Measurements from ENCODE around the gene ANO2. TPM values are rescaled to one million over a fixed set of nuclear protein-coding genes. Genes with fewer than 3 reads are reported as not detected.

ANO2 gene
- total RNA-seq, 4 donors from 2014 or later = 2.0 to 9.8 (median 4.9) TPM

DNA sequence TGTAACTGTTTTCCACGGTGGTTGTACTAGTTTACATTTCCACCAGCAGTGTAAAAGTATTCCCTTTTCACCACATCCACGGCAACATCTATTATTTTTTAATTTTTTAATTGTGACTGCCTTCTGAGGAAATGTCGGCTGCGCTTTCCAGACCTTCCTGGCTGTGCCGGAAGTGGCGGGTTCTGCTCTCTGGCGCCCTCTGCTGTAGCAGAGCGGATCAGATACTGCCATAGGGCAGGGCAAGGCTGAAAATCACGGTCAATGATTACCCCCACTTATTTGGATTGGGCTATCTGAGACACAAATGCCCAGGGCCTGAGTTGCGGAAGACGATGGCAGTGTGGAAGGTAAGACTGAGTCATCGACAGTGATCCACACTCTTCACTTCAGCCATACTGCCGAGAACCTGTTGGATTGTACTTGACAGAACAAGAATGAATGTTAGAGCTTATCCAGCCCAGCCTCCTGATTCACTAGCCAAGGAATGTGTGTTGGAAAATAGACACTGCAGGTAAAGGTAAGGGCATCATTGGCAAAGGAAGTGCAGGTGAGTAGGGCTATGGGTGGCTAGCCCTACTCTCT lies 388.9 kb downstream of the ANO2 start:
- Histone ChIP-seq H3K27me3 (no peaks in the 10 kb centered on the region), H3K9me3 (no peaks in the 10 kb centered on the region), H3K4me3 (no peak overlapping the region), H3K36me3 (no peaks in the 10 kb centered on the region), H3K4me1 (no peaks in the 10 kb centered on the region), H3K27ac (no peak overlapping the region)
- ATAC-seq (no peak), DNase-seq (no peak)
- TF ChIP-seq, protein P1, sequence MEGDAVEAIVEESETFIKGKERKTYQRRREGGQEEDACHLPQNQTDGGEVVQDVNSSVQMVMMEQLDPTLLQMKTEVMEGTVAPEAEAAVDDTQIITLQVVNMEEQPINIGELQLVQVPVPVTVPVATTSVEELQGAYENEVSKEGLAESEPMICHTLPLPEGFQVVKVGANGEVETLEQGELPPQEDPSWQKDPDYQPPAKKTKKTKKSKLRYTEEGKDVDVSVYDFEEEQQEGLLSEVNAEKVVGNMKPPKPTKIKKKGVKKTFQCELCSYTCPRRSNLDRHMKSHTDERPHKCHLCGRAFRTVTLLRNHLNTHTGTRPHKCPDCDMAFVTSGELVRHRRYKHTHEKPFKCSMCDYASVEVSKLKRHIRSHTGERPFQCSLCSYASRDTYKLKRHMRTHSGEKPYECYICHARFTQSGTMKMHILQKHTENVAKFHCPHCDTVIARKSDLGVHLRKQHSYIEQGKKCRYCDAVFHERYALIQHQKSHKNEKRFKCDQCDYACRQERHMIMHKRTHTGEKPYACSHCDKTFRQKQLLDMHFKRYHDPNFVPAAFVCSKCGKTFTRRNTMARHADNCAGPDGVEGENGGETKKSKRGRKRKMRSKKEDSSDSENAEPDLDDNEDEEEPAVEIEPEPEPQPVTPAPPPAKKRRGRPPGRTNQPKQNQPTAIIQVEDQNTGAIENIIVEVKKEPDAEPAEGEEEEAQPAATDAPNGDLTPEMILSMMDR (IDR thresholded peaks at IDR 0.05 in 4 of 5, conservative IDR thresholded peaks at IDR 0.05 in 1 of 5) = peak in 1 of 5 experiments; percentile 31
- TF ChIP-seq POLR2A (IDR thresholded peaks at IDR 0.05) = no peak
- in situ Hi-C loops (cut with MboI; ENCODE audit: low sequenced_read_pairs in 4 of 4) = no loop called here
- intact Hi-C loops (cut with DNase I; ENCODE audit: low total_unique reads) = no loop called here

DNA sequence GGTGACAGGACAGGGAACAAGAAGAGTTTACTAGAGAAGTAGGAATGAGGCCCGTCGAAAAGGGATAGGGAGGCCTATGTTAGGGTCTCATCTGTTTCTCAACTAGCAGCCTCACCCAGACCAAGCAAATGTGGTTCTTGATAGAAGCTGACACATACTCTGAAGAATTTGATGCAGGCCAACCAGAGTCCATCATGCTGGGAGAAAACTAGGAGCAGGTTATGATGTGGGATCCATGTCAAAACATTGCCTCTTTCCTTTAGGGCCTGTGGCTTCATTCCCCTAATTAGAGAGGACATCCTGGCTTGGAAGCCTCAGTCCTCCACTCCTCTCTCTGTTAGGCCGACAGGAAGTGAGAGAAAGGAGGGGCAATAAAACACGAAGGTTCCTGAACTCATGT lies 390.3 kb downstream of the ANO2 start:
- no peak for DNase-seq
- Histone ChIP-seq H3K27me3 (no peaks in the 10 kb centered on the region), H3K27ac (no peak overlapping the region), H3K36me3 (no peaks in the 10 kb centered on the region), H3K4me1 (no peaks in the 10 kb centered on the region), H3K4me3 (no peak overlapping the region), H3K9me3 (no peaks in the 10 kb centered on the region)
- intact Hi-C loops (cut with DNase I; ENCODE audit: low total_unique reads) (no loop called here), in situ Hi-C loops (cut with MboI; ENCODE audit: low sequenced_read_pairs in 4 of 4) (no loop called here)
- no peak for ATAC-seq
- TF ChIP-seq POLR2A (IDR thresholded peaks at IDR 0.05) = no peak
- TF ChIP-seq, protein P1 (IDR thresholded peaks at IDR 0.05 in 4 of 5, conservative IDR thresholded peaks at IDR 0.05 in 1 of 5) = no peak

DNA sequence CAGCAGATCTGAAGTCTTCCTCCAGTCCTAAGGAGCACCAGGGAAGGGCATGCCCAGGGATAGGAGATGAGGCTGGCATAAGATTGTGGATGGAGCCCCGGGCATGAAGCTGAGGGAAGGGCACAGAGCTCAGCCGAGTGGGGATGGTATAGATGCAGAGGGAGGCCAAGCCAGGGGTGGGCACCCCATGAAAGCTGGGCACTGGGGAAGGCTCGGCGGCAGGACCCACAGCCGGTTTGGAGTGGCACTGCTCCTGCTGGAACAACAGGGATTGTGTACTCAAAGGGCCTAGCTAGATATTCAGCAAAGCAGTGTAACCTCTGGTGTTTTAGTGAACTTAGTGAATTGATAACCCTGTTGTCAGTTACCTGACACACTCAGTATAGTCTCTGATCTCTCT lies 396.0 kb downstream of the ANO2 start:
- Histone ChIP-seq H3K4me1 (no peaks in the 10 kb centered on the region), H3K9me3 (no peaks in the 10 kb centered on the region), H3K4me3 (no peak overlapping the region), H3K27me3 (no peaks in the 10 kb centered on the region), H3K36me3 (no peaks in the 10 kb centered on the region), H3K27ac (no peak overlapping the region)
- intact Hi-C loops (cut with DNase I; ENCODE audit: low total_unique reads) (no loop called here), in situ Hi-C loops (cut with MboI; ENCODE audit: low sequenced_read_pairs in 4 of 4) (no loop called here)
- ATAC-seq (no peak), DNase-seq (no peak)
- TF ChIP-seq POLR2A (IDR thresholded peaks at IDR 0.05) = no peak
- TF ChIP-seq, protein P1 (IDR thresholded peaks at IDR 0.05 in 4 of 5, conservative IDR thresholded peaks at IDR 0.05 in 1 of 5) = no peak

DNA sequence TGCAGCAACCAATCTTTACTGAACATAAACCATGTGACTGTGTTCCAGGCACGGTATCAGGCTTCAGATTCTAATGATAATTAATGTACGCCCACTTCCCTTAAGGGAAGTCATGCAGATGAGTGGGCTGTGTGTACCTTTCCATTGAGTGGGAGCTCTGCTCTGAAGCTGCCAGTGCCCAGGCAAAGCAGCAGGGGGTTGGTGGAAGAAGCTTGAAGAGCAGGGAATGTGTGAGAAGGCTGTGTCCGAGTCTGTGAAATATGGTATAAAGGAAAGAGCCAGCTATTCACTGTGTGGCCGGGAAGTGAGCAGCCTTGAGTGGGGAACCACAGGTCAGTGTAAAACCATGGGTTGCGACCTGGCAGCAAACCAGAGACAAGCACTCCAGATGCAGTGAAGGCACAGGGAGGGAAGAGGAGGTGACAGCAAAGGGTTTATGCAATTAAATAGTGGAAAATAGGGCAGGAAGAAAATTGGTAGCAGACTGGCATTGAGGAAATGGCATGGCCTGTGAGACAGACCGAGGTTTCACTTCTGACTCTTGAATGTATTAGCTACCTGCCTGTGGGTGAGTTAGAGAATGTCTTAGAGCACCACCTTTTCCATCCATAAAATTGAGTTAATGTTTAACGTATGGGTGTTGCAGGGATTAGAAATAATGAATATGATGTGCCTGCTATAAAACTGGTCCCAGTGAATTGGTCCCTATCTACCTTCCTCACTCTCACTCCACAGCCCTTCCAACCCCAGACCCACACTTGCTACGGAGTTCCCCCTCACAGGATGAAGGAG lies 396.7 kb downstream of the ANO2 start:
- in situ Hi-C loops (cut with MboI; ENCODE audit: low sequenced_read_pairs in 4 of 4) = no loop called here
- no peaks in the 10 kb centered on the region for H3K36me3 ChIP-seq
- no peak overlapping the region for H3K27ac ChIP-seq
- no peaks in the 10 kb centered on the region for H3K4me1 ChIP-seq
- DNase-seq (no peak), ATAC-seq (no peak)
- no peak overlapping the region for H3K4me3 ChIP-seq
- intact Hi-C loops (cut with DNase I; ENCODE audit: low total_unique reads) = no loop called here
- TF ChIP-seq POLR2A (IDR thresholded peaks at IDR 0.05) = no peak
- TF ChIP-seq, protein P1 (IDR thresholded peaks at IDR 0.05 in 4 of 5, conservative IDR thresholded peaks at IDR 0.05 in 1 of 5) = no peak
- H3K9me3 ChIP-seq = no peaks in the 10 kb centered on the region
- no peaks in the 10 kb centered on the region for H3K27me3 ChIP-seq
